Measurements from ENCODE around the gene ACAN. TPM values are rescaled to one million over a fixed set of nuclear protein-coding genes. Genes with fewer than 3 reads are reported as not detected.

ACAN gene
- total RNA-seq, 2 donors from 2014 or later: 0.16 TPM; not detected in 1

DNA sequence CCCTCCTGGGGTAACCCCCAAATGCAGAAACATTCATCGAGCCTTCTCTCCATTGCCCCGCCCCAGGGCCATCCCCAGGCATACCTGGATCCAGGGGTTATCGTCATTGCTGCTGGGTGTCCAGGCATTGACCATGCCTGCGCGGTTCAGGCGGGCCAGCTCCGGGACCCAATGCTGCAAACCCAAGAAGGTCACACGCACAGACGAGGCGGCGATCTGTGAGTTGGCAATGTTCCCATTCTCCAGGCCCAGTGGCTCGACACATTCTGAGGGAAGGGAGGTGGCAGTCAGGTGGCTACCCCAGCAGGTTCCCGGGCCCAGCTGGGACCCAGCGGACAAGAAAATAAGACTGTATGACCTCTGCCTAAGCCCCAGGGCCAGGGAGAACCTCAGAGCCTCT, 103.9 kb downstream of the ACAN start:
- Histone ChIP-seq H3K4me3 (no peak overlapping the region), H3K27me3 (no peaks in the 10 kb centered on the region), H3K36me3 (peaks cover 78% of the 10 kb centered on the region), H3K4me1 (peaks cover 0 to 74% of the 10 kb centered on the region in 2 donors), H3K27ac (peak overlapping the region; percentile 66 to 91), H3K9me3 (no peaks in the 10 kb centered on the region)
- TF ChIP-seq, protein P1, sequence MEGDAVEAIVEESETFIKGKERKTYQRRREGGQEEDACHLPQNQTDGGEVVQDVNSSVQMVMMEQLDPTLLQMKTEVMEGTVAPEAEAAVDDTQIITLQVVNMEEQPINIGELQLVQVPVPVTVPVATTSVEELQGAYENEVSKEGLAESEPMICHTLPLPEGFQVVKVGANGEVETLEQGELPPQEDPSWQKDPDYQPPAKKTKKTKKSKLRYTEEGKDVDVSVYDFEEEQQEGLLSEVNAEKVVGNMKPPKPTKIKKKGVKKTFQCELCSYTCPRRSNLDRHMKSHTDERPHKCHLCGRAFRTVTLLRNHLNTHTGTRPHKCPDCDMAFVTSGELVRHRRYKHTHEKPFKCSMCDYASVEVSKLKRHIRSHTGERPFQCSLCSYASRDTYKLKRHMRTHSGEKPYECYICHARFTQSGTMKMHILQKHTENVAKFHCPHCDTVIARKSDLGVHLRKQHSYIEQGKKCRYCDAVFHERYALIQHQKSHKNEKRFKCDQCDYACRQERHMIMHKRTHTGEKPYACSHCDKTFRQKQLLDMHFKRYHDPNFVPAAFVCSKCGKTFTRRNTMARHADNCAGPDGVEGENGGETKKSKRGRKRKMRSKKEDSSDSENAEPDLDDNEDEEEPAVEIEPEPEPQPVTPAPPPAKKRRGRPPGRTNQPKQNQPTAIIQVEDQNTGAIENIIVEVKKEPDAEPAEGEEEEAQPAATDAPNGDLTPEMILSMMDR (IDR thresholded peaks at IDR 0.05): no peak
- DNase-seq (ENCODE audit: low spot score): no peak

DNA sequence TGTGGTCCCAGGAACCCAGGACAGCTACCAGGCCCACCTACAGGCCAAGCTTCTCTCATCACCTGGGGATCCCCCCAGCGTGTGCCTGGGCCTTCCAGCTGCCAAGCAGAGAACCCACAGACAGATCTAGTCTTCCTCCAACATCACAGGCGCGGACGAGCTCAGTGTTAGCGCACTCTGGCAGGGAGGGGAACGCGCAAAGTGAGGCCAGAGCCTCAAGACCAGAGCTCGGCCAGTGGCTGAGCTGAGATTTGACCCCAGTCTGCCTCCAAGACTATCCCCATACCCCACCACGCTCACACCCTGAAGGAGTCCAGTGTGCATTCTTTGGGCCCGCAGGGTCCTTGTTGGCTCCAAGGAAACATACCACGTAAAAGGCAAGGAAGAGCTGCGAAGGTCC, 104.9 kb downstream of the ACAN start:
- H3K27me3 ChIP-seq: no peaks in the 10 kb centered on the region
- peak overlapping the region; percentile 66 to 91 for H3K27ac ChIP-seq
- H3K4me3 ChIP-seq: no peak overlapping the region
- no peaks in the 10 kb centered on the region for H3K9me3 ChIP-seq
- TF ChIP-seq, protein P1 (IDR thresholded peaks at IDR 0.05): no peak
- peaks cover 68% of the 10 kb centered on the region for H3K36me3 ChIP-seq
- peaks cover 0 to 80% of the 10 kb centered on the region in 2 donors for H3K4me1 ChIP-seq
- DNase-seq (ENCODE audit: low spot score): no peak

- peaks cover 60% of the 10 kb centered on the region for H3K36me3 ChIP-seq
- H3K27me3 ChIP-seq: no peaks in the 10 kb centered on the region
- peak overlapping the region in 1 of 2 donors; percentile 80 for H3K4me3 ChIP-seq
- H3K4me1 ChIP-seq: peaks cover 0 to 80% of the 10 kb centered on the region in 2 donors
- H3K27ac ChIP-seq: peak overlapping the region; percentile 66 to 91
- H3K9me3 ChIP-seq: no peaks in the 10 kb centered on the region
- DNase-seq (ENCODE audit: low spot score): no peak
- TF ChIP-seq, protein P1 (IDR thresholded peaks at IDR 0.05): no peak
Measured at GRCh38 chr15:88908697-88909621, 105.7 kb downstream of the ACAN start.

DNA sequence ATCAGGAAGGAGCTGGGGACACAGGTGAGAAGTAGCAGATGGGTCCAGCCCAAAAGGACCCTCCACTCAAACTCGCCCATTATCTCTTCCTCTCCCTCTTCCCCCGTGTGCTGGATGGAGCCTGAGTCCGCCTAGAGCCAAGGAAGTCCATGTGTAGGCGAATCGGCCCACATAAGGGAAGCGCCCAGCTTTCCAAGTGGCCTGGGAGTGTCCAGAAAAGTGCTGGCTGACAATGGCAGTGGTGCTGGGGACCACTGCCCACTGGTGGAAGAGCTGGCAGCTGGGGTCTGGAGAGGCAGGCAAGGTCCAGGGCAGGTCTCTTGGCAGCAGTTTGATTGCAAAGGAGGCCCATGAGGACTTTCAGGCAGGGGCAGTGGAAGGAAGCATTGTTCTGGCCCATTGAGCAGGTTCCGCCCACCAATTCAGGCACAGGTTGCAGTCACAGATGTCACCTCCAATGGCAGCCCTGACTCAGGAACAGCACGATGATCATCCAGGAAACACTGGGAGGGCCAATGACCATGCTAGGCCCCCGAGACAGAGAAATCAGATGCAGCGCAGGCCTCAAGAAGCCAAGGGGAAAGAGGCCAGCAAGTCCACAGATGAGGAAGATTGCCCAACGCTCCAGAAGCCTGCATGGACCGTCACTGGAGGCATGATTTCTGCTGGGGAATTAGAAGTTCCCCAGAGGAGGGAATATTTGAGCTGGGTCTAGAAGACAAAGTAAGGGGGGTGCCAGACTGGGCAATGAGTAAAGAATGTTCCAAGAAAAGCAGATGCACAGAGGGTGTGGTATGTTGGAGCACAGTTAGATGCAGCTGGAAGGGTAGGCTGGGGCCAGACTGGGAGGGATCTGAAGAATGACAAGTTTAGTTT, 107.0 kb downstream of the ACAN start:
- peaks cover 0 to 69% of the 10 kb centered on the region in 2 donors for H3K4me1 ChIP-seq
- DNase-seq (ENCODE audit: low spot score): no peak
- peak overlapping the region; percentile 78 to 80 for H3K4me3 ChIP-seq
- H3K9me3 ChIP-seq: no peaks in the 10 kb centered on the region
- peaks cover 53% of the 10 kb centered on the region for H3K36me3 ChIP-seq
- no peaks in the 10 kb centered on the region for H3K27me3 ChIP-seq
- peak overlapping the region; percentile 91 to 97 for H3K27ac ChIP-seq
- TF ChIP-seq, protein P1 (IDR thresholded peaks at IDR 0.05): no peak

DNA sequence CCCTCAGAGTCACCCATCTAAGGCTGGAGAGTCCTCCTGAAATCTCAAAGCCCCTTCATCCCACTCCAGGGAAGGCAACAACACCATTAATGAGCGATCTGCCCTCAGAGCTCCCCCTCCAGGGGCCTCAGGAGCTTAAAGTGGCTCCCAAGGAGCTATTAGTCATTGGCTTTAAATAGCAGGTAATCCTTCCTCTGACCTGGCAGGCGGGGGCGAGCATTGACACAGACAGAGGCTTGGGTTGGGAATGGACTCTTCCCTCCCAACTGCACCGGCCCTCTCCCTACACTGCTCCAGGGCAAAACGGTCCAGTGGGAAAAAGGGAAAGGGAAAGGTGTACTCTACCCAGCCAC, 108.5 kb downstream of the ACAN start:
- TF ChIP-seq, protein P1 (IDR thresholded peaks at IDR 0.05): no peak
- H3K9me3 ChIP-seq: no peaks in the 10 kb centered on the region
- DNase-seq (ENCODE audit: low spot score): no peak
- peak overlapping the region; percentile 91 to 97 for H3K27ac ChIP-seq
- peak overlapping the region; percentile 78 to 80 for H3K4me3 ChIP-seq
- H3K27me3 ChIP-seq: no peaks in the 10 kb centered on the region
- peaks cover 0 to 59% of the 10 kb centered on the region in 2 donors for H3K4me1 ChIP-seq
- H3K36me3 ChIP-seq: peaks cover 39% of the 10 kb centered on the region

Measured in right atrium auricular region (tissue), 2 donors.